Endothelial cell of umbilical vein (primary cell): ENCODE data around the gene ELMO1. TPM values are rescaled to one million over a fixed set of nuclear protein-coding genes. Genes with fewer than 3 reads are reported as not detected.

Experiments used
- BruUV-seq: library from RNA; stranded (reverse); fragments of 400-500 nt; replicated peaks from 2 replicates; lab custom pipeline; 2021; lab: Mats Ljungman, UMichigan
- CTCF ChIA-PET: fragments of 300-600, 350-600 bp; sonication (Branson Sonifier 250); formaldehyde crosslinking; loops from one replicate; lab custom pipeline; 2021; ENCODE audit warnings: antibody characterized with exemption, inconsistent platforms; lab: Charles Lee
- POLR2A ChIA-PET: fragments of 300-600, 350-600 bp; sonication (Branson Sonifier 250); formaldehyde crosslinking; loops from one replicate; lab custom pipeline; 2021; ENCODE audit warnings: antibody characterized with exemption, inconsistent platforms; lab: Charles Lee
- DNase-seq: peaks from one replicate; pipeline ENCODE4 v3.0.0-alpha.2; 2011; ENCODE audit warnings: low read depth, low spot score
- FAIRE-seq: peaks from 2 replicates; lab custom pipeline; 2011; peaks lifted over from hg19 to GRCh38; lab: Jason Lieb, UNC
- H2AFZ ChIP-seq: 2 replicates; pipeline ENCODE4 v1.6.0; 2012; ENCODE audit warnings: low read depth, low read length, control low read depth, inconsistent platforms
- H3K27ac ChIP-seq: 2 replicates; pipeline ENCODE4 v1.5.1; 2011; ENCODE audit warnings: low read depth, mild to moderate bottlenecking, control low read depth, low read length, moderate library complexity; ENCODE audit not compliant: insufficient read depth
- H3K27me3 ChIP-seq, 2 experiments: 2 replicates each; pipeline versions ENCODE4 v1.6.0 to v1.6.1; 2011; ENCODE audit warnings: low read length in 2 of 2, mixed read lengths in 1 of 2; ENCODE audit not compliant: control insufficient read depth in 2 of 2, insufficient read depth in 2 of 2
- H3K36me3 ChIP-seq, 2 experiments: 2 replicates in 1 of 2; 3 replicates in 1 of 2; pipeline ENCODE4 v1.5.1; 2011; ENCODE audit warnings: low read length in 2 of 2, mild to moderate bottlenecking in 1 of 2, moderate library complexity in 1 of 2; ENCODE audit not compliant: control insufficient read depth in 2 of 2, insufficient read depth in 2 of 2; ENCODE audit errors: extremely low read depth in 1 of 2
- H3K4me1 ChIP-seq: 3 replicates; pipeline ENCODE4 v1.5.1; 2011; ENCODE audit warnings: mild to moderate bottlenecking, low read length; ENCODE audit not compliant: control insufficient read depth, insufficient read depth; ENCODE audit errors: extremely low read depth
- H3K4me2 ChIP-seq: 2 replicates; pipeline ENCODE4 v1.6.1; 2011; ENCODE audit warnings: low read length, control low read depth, mixed read lengths; ENCODE audit not compliant: insufficient read depth
- H3K4me3 ChIP-seq, 3 experiments: fragments of 200-600 bp in 1 of 3; sonication (generic), shearing (Covaris generic) in 1 of 3; replicated peaks in 1 of 3; 2 replicates each; pipeline ENCODE4 v1.5.1; 2011 to 2016; ENCODE audit warnings: control low read depth in 3 of 3, low read length in 3 of 3, mild to moderate bottlenecking in 2 of 3, inconsistent platforms in 1 of 3, low read depth in 1 of 3, moderate library complexity in 1 of 3; ENCODE audit not compliant: insufficient read depth in 1 of 3
- H3K79me2 ChIP-seq: 2 replicates; pipeline ENCODE4 v1.6.0; 2012; ENCODE audit warnings: low read length, inconsistent platforms; ENCODE audit not compliant: control insufficient read depth, insufficient read depth
- H3K9ac ChIP-seq: replicated peaks from 2 replicates; pipeline ENCODE3; 2011; ENCODE audit warnings: low read length, control low read depth; ENCODE audit not compliant: insufficient read depth; ENCODE audit errors: extremely low read depth
- H3K9me1 ChIP-seq: replicated peaks from 3 replicates; pipeline ENCODE4 v1.6.0; 2011; ENCODE audit warnings: mild to moderate bottlenecking, low read length; ENCODE audit not compliant: control insufficient read depth, insufficient read depth; ENCODE audit errors: extremely low read depth
- H3K9me3 ChIP-seq: replicated peaks from 2 replicates; pipeline ENCODE4 v1.5.1; 2012; ENCODE audit warnings: low read length, inconsistent platforms; ENCODE audit not compliant: control insufficient read depth, insufficient read depth
- H4K20me1 ChIP-seq: replicated peaks from 2 replicates; pipeline ENCODE3; 2011; ENCODE audit warnings: mild to moderate bottlenecking, low read length; ENCODE audit not compliant: control insufficient read depth, insufficient read depth; ENCODE audit errors: extremely low read depth
- CTCF ChIP-seq, 2 donors: IDR thresholded peaks; 1 replicate in 1 of 2; 2 replicates in 1 of 2; pipeline ENCODE4 v1.5.1; 2011; ENCODE audit warnings: low read length in 2 of 2, mild to moderate bottlenecking in 2 of 2, moderate library complexity in 2 of 2, control low read depth in 1 of 2, inconsistent platforms in 1 of 2, low read depth in 1 of 2; ENCODE audit not compliant: insufficient read depth in 1 of 2; ENCODE audit errors: extremely low read depth in 1 of 2
- EZH2 ChIP-seq: IDR thresholded peaks from 2 replicates; pipeline ENCODE4 v1.6.1; 2012; ENCODE audit warnings: borderline replicate concordance, low read depth, mild to moderate bottlenecking, moderate library complexity, low read length, inconsistent platforms; ENCODE audit not compliant: severe bottlenecking
- FOS ChIP-seq: IDR thresholded peaks from 2 replicates; pipeline ENCODE4 v1.6.1; 2011; ENCODE audit warnings: mild to moderate bottlenecking, low read length, moderate library complexity, borderline replicate concordance; ENCODE audit not compliant: insufficient read depth
- GATA2 ChIP-seq: IDR thresholded peaks from 2 replicates; pipeline ENCODE4 v1.7.0; 2011; ENCODE audit warnings: low read depth, mild to moderate bottlenecking, moderate library complexity, mixed read lengths, low read length; ENCODE audit not compliant: insufficient read length, insufficient read depth
- JUN ChIP-seq: IDR thresholded peaks from 2 replicates; pipeline ENCODE4 v1.6.1; 2011; ENCODE audit warnings: borderline replicate concordance, low read depth; ENCODE audit not compliant: insufficient read length, insufficient read depth
- MYC ChIP-seq: IDR thresholded peaks from one replicate; pipeline ENCODE4 v1.6.1; 2011; ENCODE audit warnings: mild to moderate bottlenecking, low read depth, low read length
- POLR2A ChIP-seq: IDR thresholded peaks from 2 replicates; pipeline ENCODE4 v1.6.1; 2012; ENCODE audit warnings: low read depth, mild to moderate bottlenecking, control low read depth, low read length
- POLR2AphosphoS5 ChIP-seq: IDR thresholded peaks from 2 replicates; pipeline ENCODE4 v1.6.1; 2012; ENCODE audit warnings: low read depth, mild to moderate bottlenecking, control low read depth, low read length, moderate library complexity; ENCODE audit not compliant: insufficient read depth
- dilution Hi-C: fragments of 300-500 bp; cut with MboI; formaldehyde crosslinking; loops from one replicate; pipeline ENCODE4 v1.15.0; 2019; ENCODE audit warnings: low sequenced_read_pairs; ENCODE audit not compliant: extremely low pct_ligation_motif_present
- intact Hi-C: fragments of 100-400 bp; cut with micrococcal nuclease; formaldehyde crosslinking; loops from one replicate; pipeline ENCODE4 v1.10.0; 2022
- polyA plus RNA-seq, 4 experiments: library from polyadenylated mRNA; depleted of rRNA in 3 of 4; stranded (reverse) in 3 of 4; unstranded in 1 of 4; fragments of >200 nt; gene quantifications; 2 replicates each; pipeline versions ENCODE4 v1.2.1 to v1.2.3, GENCODE V29; 2011 to 2012; ENCODE audit warnings: missing spikeins in 1 of 4
- total RNA-seq: library from RNA; stranded (reverse); gene quantifications from 2 replicates; pipeline ENCODE4 v1.2.3, GENCODE V29; 2021
- TF ChIP-seq, protein P1 (sequence below): IDR thresholded peaks from 2 replicates; pipeline ENCODE4 v1.6.1; 2011; ENCODE audit not compliant: insufficient read depth, insufficient read length

The ELMO1 gene
- total and polyA plus RNA-seq, 2 donors (not counting 3 experiments of a cell fraction or from before 2014, with no cell fraction given) = 17.0 to 30.6 TPM

GRCh38 chr7:36904802-36905201 is 543.9 kb downstream of the ELMO1 start:
- no TSS peak for BruUV-seq
- no peak overlapping the region for H3K9ac ChIP-seq

More at GRCh38 chr7:36904802-36905201, 543.9 kb downstream of the ELMO1 start:
- FAIRE-seq (no peak), DNase-seq (no peak)
- Histone ChIP-seq H3K27ac (no peak overlapping the region), H3K79me2 (no peaks in the 10 kb centered on the region), H3K4me2 (no peak overlapping the region), H3K4me1 (no peaks in the 10 kb centered on the region), H3K36me3 (no peaks in the 10 kb centered on the region), H3K9me1 (no peaks in the 10 kb centered on the region), H3K9me3 (no peaks in the 10 kb centered on the region), H3K4me3 (no peak overlapping the region), H3K27me3 (no peaks in the 10 kb centered on the region), H4K20me1 (no peaks in the 10 kb centered on the region), H2AFZ (no peak overlapping the region)
- intact Hi-C loops (no loop called here), dilution Hi-C loops (no loop called here)
- POLR2A ChIA-PET = no interaction called here
- CTCF ChIA-PET = no interaction called here
- no peak for TF ChIP-seq POLR2AphosphoS5
- no peak for TF ChIP-seq MYC
- TF ChIP-seq, protein P1, sequence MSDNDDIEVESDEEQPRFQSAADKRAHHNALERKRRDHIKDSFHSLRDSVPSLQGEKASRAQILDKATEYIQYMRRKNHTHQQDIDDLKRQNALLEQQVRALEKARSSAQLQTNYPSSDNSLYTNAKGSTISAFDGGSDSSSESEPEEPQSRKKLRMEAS = no peak
- no peak for TF ChIP-seq POLR2A
- no peak for TF ChIP-seq CTCF (IDR thresholded peaks at IDR 0.05; ENCODE audit: extremely low read depth in 1 of 2, insufficient read depth in 1 of 2, low read depth in 1 of 2, low read length in 2 of 2)
- no peak for TF ChIP-seq FOS
- TF ChIP-seq JUN = no peak
- TF ChIP-seq EZH2 = no peak
- TF ChIP-seq GATA2 = no peak
